IPS-20b (cell line): ENCODE data around the gene ADCY9.
"Not testable (repeated sequence)": the region's sequence is repeated elsewhere in the genome, so short reads cannot be mapped to it uniquely, and the experiment has no call there.

Experiments used
- H3K27ac ChIP-seq: one replicate; pipeline ENCODE4 v1.5.1; 2013; ENCODE audit warnings: low read length
- H3K27me3 ChIP-seq: 2 replicates; pipeline ENCODE4 v1.6.1; 2013; ENCODE audit warnings: mild to moderate bottlenecking, low read length, inconsistent platforms; ENCODE audit not compliant: insufficient read depth
- H3K36me3 ChIP-seq: 2 replicates; pipeline ENCODE4 v1.6.1; 2013; ENCODE audit warnings: low read depth, mild to moderate bottlenecking, inconsistent platforms, low read length, moderate library complexity; ENCODE audit not compliant: insufficient read depth
- H3K4me1 ChIP-seq: 2 replicates; pipeline ENCODE4 v1.6.1; 2013; ENCODE audit warnings: mild to moderate bottlenecking, control low read depth, inconsistent platforms, low read length, moderate library complexity; ENCODE audit not compliant: insufficient read depth
- H3K4me3 ChIP-seq: 2 replicates; pipeline ENCODE4 v1.5.1; 2013; ENCODE audit warnings: mild to moderate bottlenecking, low read length, inconsistent platforms
- H3K9ac ChIP-seq: 2 replicates; pipeline ENCODE4 v1.6.1; 2013; ENCODE audit warnings: low read depth, mild to moderate bottlenecking, inconsistent platforms, low read length, moderate library complexity
- H3K9me3 ChIP-seq: 2 replicates; pipeline ENCODE4 v1.6.1; 2013; ENCODE audit warnings: mild to moderate bottlenecking, low read depth, low read length, inconsistent platforms; ENCODE audit not compliant: insufficient read depth

Gene ADCY9

DNA sequence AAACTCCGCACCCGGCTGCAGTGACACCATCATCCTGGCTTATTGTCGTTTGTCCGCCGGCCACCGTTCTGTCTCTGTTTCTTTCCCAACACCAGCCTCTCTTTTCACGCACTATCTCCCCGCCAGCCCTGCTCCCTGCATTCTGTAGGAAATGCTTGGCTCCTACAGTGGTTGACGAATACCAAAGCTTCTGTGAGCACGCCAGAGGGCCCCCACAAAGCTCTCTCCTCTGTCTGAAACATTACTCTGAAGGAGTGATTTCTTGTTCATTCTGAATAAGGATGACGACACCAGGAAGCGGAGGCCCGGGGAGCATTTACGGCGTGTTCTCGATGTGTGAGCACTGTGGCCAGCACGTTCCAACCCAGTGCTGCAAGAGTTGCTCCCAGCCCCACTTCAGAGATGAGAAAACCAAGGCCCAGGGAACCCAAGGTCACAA lies 58.8 kb downstream of the ADCY9 start:
- H3K27ac ChIP-seq: no peak overlapping the region
- no peaks in the 10 kb centered on the region for H3K9me3 ChIP-seq
- H3K36me3 ChIP-seq: no peaks in the 10 kb centered on the region
- H3K9ac ChIP-seq: no peak overlapping the region
- no peak overlapping the region for H3K4me3 ChIP-seq
- no peaks in the 10 kb centered on the region for H3K4me1 ChIP-seq
- H3K27me3 ChIP-seq: no peaks in the 10 kb centered on the region

DNA sequence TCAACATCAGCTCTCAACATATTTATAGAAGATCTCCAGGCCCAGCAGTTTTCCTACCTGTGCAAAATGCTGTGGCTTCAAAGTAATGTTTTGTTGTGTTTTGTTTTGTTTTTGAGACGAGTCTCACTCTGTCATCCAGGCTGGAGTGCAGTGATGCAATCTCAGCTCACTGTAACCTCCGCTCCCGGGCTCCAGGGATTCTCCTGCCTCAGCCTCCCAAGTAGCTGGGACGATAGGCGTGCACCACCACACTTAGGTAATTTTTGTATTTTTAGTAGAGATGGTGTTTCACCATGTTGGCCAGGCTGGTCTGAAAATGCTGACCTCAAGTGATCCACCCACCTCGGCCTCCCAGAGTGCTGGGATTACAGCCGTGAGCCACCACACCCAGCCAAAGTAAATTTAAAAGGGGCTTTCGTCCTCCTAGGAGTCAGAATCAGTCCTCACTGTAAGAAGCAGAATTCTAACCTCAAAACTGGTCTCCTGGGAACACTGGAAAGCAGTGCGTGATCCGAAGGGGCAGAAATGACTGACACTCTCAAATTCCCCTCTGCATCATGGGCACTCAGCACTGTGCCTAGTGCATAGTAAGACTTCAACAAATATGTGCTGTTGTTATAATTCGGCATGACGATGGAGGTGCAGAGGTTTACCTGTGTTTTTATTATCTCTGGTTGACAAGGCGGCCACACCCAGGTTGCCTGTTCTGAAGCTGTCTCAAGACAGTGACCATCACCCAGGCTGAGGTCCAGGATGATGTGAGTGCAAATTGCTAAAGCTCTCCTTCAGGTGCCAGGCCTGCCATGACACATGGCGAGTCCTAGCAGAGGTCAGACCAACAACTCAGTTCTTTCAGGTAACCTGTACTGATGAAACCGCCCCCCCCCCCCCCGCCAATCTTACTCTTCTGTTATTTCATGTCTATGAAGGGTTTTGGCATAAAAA lies 59.8 kb downstream of the ADCY9 start:
- Histone ChIP-seq H3K9ac (no peak overlapping the region), H3K4me3 (no peak overlapping the region), H3K4me1 (no peaks in the 10 kb centered on the region), H3K27ac (no peak overlapping the region), H3K27me3 (no peaks in the 10 kb centered on the region), H3K9me3 (no peaks in the 10 kb centered on the region), H3K36me3 (no peaks in the 10 kb centered on the region)

DNA sequence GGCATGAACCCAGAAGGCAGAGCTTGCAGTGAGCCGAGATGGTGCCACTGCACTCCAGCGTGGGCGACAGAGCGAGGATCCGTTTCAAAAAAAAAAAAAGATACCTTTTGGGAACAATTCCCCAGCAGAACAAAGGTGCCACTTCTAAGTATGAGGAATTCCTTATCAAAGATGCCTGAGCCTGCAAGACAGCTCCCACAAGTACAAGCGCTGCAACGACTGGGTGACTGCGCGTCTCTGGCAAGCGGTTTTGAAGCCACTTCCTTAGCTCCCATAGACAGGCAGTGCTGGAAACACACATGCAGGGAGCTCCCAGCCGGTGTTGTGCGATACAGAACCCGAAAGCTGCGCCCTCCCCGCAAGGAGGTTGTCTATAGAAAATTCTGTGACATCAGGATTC lies 60.5 kb downstream of the ADCY9 start:
- Histone ChIP-seq H3K4me3 (no peak overlapping the region), H3K27ac (no peak overlapping the region), H3K9ac (no peak overlapping the region), H3K27me3 (no peaks in the 10 kb centered on the region), H3K9me3 (no peaks in the 10 kb centered on the region), H3K36me3 (no peaks in the 10 kb centered on the region), H3K4me1 (no peaks in the 10 kb centered on the region)

DNA sequence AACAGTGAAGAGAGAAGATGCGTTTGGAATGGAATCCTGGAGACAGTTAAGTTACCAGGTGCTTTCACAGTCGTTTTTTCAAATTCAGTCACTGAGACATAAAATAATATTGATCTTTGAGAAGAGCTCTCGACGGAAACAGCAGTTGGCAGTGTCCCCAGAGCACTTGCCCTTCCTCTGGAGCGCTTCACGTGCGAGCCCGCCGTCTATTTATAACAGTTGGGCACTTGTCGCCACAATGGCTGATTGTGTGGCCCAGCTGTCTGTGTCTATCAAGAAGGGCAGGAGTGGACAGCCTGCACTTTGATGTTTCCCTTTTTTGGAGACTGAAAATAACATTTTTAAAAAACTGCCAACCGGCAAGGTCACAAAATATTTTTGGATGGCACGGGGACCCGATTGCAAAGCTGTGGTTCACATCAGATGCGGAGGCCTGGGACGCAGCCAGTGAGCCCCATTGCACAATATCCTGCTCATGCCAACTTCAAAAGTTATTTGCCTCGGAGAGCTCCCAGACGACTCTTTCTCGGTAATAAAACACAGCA lies 62.9 kb downstream of the ADCY9 start:
- no peaks in the 10 kb centered on the region for H3K36me3 ChIP-seq
- H3K9ac ChIP-seq: no peak overlapping the region
- H3K27me3 ChIP-seq: no peaks in the 10 kb centered on the region
- H3K4me3 ChIP-seq: no peak overlapping the region
- no peaks in the 10 kb centered on the region for H3K4me1 ChIP-seq
- no peak overlapping the region for H3K27ac ChIP-seq
- H3K9me3 ChIP-seq: no peaks in the 10 kb centered on the region

DNA sequence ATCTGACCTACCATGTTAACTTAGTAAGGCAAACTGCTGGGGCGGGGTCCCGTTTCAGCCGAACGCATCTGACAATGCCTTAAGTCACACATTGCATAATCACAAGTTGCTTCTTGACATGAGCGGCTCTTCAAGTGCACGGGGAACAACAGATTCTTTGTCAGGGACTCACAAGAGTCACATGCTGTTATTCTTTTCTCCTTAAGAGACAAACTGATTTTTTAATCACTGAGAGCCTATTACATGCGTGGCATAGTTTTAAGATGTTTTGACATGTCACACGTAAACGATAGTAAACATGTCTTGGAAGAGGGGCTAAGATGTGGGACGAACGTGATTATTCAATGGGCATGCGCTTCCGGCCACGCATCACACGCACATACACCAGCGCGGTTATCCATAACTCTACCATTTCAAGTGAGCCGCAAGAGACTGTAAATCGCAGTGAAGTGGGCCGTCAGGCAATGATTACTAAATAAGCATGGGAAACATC lies 63.4 kb downstream of the ADCY9 start:
- Histone ChIP-seq H3K4me3 (no peak overlapping the region), H3K27me3 (no peaks in the 10 kb centered on the region), H3K4me1 (no peaks in the 10 kb centered on the region), H3K36me3 (no peaks in the 10 kb centered on the region), H3K9me3 (no peaks in the 10 kb centered on the region), H3K27ac (no peak overlapping the region), H3K9ac (no peak overlapping the region)

DNA sequence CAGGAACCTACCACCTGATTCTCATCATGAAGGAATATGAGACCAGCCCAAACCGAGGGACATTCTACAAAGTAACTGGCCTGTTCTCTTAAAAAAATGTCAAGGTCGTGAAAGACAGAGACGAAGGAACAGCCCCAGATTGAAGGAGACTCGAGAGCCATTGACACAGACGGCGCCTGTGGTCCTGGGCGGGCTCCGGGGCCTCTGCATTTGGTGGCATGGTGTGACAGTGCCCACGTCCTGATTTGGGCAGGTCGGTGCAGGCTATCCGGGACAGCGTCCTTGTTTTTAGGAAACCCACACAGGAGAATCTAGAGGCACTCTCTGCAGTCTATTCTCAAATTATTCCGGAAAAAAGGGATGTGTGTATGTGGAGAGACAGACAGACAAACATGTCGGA lies 64.1 kb downstream of the ADCY9 start:
- Histone ChIP-seq H3K9ac (no peak overlapping the region), H3K4me1 (no peaks in the 10 kb centered on the region), H3K4me3 (no peak overlapping the region), H3K27ac (no peak overlapping the region), H3K27me3 (no peaks in the 10 kb centered on the region), H3K9me3 (no peaks in the 10 kb centered on the region), H3K36me3 (no peaks in the 10 kb centered on the region)

DNA sequence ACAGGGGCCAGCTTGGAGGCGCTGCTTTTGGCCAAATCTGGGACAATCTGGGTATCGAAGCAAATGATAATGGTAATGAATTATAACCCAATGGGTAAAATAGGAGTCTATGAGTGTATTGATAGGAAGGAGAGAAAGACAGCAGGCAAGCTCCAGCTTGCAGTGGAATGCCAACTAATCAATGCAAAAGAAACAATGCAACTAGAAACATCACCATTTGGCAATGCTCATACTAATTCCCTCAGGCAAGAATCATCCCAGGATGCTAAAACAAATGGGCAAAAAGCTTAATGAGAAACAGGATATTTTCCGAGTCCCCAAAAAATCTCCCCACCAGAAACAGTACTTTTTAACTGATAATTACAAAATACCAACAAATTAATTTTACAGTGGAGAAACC lies 64.7 kb downstream of the ADCY9 start:
- Histone ChIP-seq H3K4me1 (no peaks in the 10 kb centered on the region), H3K9me3 (no peaks in the 10 kb centered on the region), H3K27ac (no peak overlapping the region), H3K27me3 (no peaks in the 10 kb centered on the region), H3K4me3 (no peak overlapping the region), H3K36me3 (no peaks in the 10 kb centered on the region), H3K9ac (no peak overlapping the region)

DNA sequence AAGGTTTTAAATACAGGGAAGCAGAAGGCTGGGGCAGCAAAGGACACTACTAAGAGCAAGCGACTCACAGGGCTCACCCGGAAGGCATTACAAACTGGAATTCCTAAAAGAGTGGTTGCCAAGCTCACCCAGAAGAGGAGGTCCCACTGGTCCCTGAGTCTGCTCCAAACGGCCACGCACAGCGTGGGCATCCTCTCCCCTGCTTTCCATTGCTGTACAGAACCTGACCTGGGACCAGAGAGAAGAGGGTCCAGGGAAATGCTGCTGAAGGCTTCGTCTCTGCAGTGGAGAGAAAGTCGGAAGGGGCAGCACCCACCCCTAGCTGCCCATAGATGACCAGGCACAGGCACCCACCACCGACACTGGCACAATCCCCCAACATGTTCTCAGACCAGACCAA lies 67.2 kb downstream of the ADCY9 start:
- no peaks in the 10 kb centered on the region for H3K27me3 ChIP-seq
- H3K4me1 ChIP-seq: no peaks in the 10 kb centered on the region

DNA sequence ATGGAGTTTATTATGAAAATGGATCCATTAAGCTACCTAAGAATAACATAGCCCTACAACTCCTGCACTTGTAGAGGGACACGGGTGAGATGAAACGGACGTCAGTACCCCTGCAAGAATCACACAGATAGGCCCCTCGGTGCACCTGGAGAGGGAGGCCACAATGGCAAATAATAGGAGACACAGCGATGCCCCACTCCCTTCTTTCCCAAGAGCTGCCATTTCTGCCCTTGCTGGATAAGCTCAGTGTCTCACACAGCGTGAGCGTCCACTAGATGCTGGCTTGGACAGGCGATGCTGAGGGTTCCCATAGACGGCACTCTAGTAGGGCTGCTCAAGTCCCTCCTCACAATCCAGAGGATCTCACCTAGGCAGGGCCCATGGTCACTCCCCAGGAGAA lies 67.8 kb downstream of the ADCY9 start:
- Histone ChIP-seq H3K9me3 (no peaks in the 10 kb centered on the region), H3K4me3 (no peak overlapping the region), H3K9ac (no peak overlapping the region), H3K4me1 (no peaks in the 10 kb centered on the region), H3K27ac (no peak overlapping the region), H3K27me3 (no peaks in the 10 kb centered on the region), H3K36me3 (no peaks in the 10 kb centered on the region)

More for the DNA sequence above, 67.2 kb downstream of the ADCY9 start:
- H3K4me3 ChIP-seq: no peak overlapping the region
- no peak overlapping the region for H3K27ac ChIP-seq
- no peak overlapping the region for H3K9ac ChIP-seq
- no peaks in the 10 kb centered on the region for H3K36me3 ChIP-seq
- no peaks in the 10 kb centered on the region for H3K9me3 ChIP-seq

DNA sequence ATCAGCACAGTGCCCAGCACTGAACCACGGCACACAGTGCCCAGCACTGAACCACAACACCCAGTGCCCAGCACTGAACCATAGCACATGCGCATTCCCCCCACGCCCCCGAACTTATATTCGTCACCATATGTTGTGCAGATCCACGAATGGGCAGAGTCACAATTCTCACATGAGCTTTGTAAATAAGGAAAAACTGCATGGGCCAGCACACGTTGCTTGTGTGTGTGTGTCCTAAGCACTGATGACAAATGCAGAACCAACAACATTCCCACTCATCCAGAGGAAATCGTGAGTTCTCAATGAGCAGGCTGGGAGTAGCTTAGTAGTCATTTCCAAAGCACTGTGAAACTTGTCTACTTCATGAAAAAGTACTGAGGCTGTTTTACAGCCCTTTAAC lies 70.0 kb downstream of the ADCY9 start:
- H3K9ac ChIP-seq: no peak overlapping the region
- no peaks in the 10 kb centered on the region for H3K4me1 ChIP-seq
- no peak overlapping the region for H3K27ac ChIP-seq
- no peaks in the 10 kb centered on the region for H3K27me3 ChIP-seq
- H3K36me3 ChIP-seq: no peaks in the 10 kb centered on the region
- H3K4me3 ChIP-seq: no peak overlapping the region
- no peaks in the 10 kb centered on the region for H3K9me3 ChIP-seq

DNA sequence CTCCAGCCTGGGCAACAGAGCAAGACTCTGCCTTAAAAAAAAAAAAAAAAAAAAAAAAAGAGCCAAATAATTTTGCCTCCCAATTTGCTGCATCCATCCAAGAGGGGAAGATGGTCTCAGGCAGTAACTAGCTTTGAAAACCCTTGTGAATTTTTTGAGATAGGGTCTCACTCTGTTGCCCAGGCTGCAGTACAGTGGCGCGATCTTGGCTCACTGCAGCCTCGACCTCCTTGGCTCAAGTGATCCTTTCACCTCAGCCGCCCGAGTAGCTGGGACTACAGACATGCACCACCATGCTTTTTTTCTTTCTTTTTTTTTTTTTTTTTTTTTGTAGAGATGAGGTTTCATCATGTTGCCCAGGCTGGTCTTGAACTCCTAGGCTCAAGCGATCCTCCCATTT lies 70.7 kb downstream of the ADCY9 start:
- H3K9ac ChIP-seq, H3K27me3 ChIP-seq, H3K9me3 ChIP-seq, H3K4me3 ChIP-seq, H3K27ac ChIP-seq, H3K36me3 ChIP-seq, H3K4me1 ChIP-seq: not testable (repeated sequence)

DNA sequence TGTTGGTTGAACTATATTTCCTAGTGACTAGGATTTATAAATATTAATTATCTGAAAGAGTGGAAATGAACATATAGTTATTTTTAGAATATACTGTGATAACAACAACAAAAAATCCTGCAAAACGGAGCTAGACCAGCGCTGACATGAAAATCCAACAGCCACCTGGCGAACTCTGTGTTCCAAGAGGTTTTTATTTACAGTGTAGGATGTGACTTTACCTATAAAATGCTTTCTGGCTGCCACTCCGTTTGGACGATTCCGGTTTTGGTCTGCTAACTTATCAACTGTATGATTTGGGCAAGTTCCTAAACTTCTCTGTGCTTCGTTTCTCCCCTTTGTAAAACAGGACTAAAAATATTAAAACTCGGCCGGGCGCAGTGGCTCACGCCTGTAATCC lies 73.7 kb downstream of the ADCY9 start:
- Histone ChIP-seq H3K27me3 (no peaks in the 10 kb centered on the region), H3K9me3 (no peaks in the 10 kb centered on the region), H3K4me3 (no peak overlapping the region), H3K27ac (no peak overlapping the region), H3K9ac (no peak overlapping the region), H3K36me3 (no peaks in the 10 kb centered on the region), H3K4me1 (no peaks in the 10 kb centered on the region)
